GM18499 (cell line): ENCODE measurements around the gene DUSP5.

Experiments
- ATAC-seq: cut with Tn5 transposase; IDR thresholded peaks from one replicate; pipeline ENCODE4 v1.9.1; 2021; ENCODE audit warnings: moderate number of reproducible peaks; ENCODE audit not compliant: insufficient read depth, unreplicated experiment

The DUSP5 gene

GRCh38 chr10:110535958-110536891, 38.5 kb downstream of the DUSP5 start:
- ATAC-seq = peak; percentile 59

GRCh38 chr10:110539091-110539490, 41.4 kb downstream of the DUSP5 start:
- ATAC-seq = no peak

GRCh38 chr10:110540031-110540430, 42.3 kb downstream of the DUSP5 start:
- ATAC-seq = no peak

- no peak for ATAC-seq
These were observed 47.3 kb downstream of the DUSP5 start for GRCh38 chr10:110544958-110545537.

GRCh38 chr10:110546077-110546476, 48.4 kb downstream of the DUSP5 start:
- ATAC-seq = no peak

- ATAC-seq = no peak
These were observed 48.9 kb downstream of the DUSP5 start for GRCh38 chr10:110546499-110547110.

GRCh38 chr10:110547139-110547761, 49.5 kb downstream of the DUSP5 start:
- ATAC-seq = no peak

GRCh38 chr10:110548002-110548401, 50.3 kb downstream of the DUSP5 start:
- ATAC-seq = no peak

- ATAC-seq = no peak
These were observed 51.5 kb downstream of the DUSP5 start for GRCh38 chr10:110549211-110549610.

GRCh38 chr10:110553905-110554304, 56.2 kb downstream of the DUSP5 start:
- ATAC-seq = no peak

- ATAC-seq = no peak
These were observed 58.6 kb downstream of the DUSP5 start for GRCh38 chr10:110556296-110556695.

- ATAC-seq = no peak
These were observed 59.4 kb downstream of the DUSP5 start for GRCh38 chr10:110556969-110557601.

GRCh38 chr10:110558041-110558440, 60.3 kb downstream of the DUSP5 start:
- ATAC-seq = no peak

GRCh38 chr10:110560012-110560411, 62.3 kb downstream of the DUSP5 start:
- ATAC-seq = no peak
